NCI-H187 treated with DMSO at 0.1 percent for 48 hours (cell line): ENCODE measurements around the gene CLIC1.
"Not testable (repeated sequence)": the region's sequence is repeated elsewhere in the genome, so short reads cannot be mapped to it uniquely, and the experiment has no call there.

Source experiments
- DNase-seq: peaks from one replicate; lab custom pipeline; 2025; lab: John Stamatoyannopoulos, UW

CLIC1 gene

GRCh38 chr6:31722173-31722572 is 14.2 kb downstream of the CLIC1 start:
- DNase-seq = no peak

GRCh38 chr6:31721351-31722020 is 14.8 kb downstream of the CLIC1 start, which contains the start of gene LY6G6C:
Gene LY6G6C, minus strand, starts transcription at chr6:31721746. Its CDS starts 67 bp downstream, at chr6:31721679.
- no peak for DNase-seq

- DNase-seq = no peak
Measured at GRCh38 chr6:31720196-31720770, 16.0 kb downstream of the CLIC1 start.

- no peak for DNase-seq
Measured at GRCh38 chr6:31719001-31719400, 17.3 kb downstream of the CLIC1 start.

GRCh38 chr6:31718265-31718664 is 18.1 kb downstream of the CLIC1 start:
- DNase-seq = no peak

GRCh38 chr6:31717499-31718222 is 18.7 kb downstream of the CLIC1 start:
- no peak for DNase-seq

- no peak for DNase-seq
Measured at GRCh38 chr6:31715022-31715958, 21.0 kb downstream of the CLIC1 start, which contains the start of gene LY6G6D. Gene LY6G6D, plus strand, starts transcription at chr6:31715348. Its CDS starts 8 bp downstream, at chr6:31715356.

- DNase-seq = no peak
Measured at GRCh38 chr6:31713991-31714684, 22.2 kb downstream of the CLIC1 start.

GRCh38 chr6:31713465-31713864 is 22.9 kb downstream of the CLIC1 start:
- DNase-seq = no peak

- DNase-seq = no peak
Measured at GRCh38 chr6:31712296-31712695, 24.0 kb downstream of the CLIC1 start.

GRCh38 chr6:31711233-31711632 is 25.1 kb downstream of the CLIC1 start:
- no peak for DNase-seq

- no peak for DNase-seq
Measured at GRCh38 chr6:31710523-31711219, 25.7 kb downstream of the CLIC1 start.

GRCh38 chr6:31709157-31709556 is 27.2 kb downstream of the CLIC1 start:
- not testable (repeated sequence) for DNase-seq

- DNase-seq = no peak
Measured at GRCh38 chr6:31708224-31708623, 28.1 kb downstream of the CLIC1 start.

- no peak for DNase-seq
Measured at GRCh38 chr6:31707701-31708100, 28.6 kb downstream of the CLIC1 start.

GRCh38 chr6:31706599-31706998 is 29.7 kb downstream of the CLIC1 start, which contains the start of gene LY6G6F:
Gene LY6G6F, plus strand, starts transcription at chr6:31706866. Its CDS starts 41 bp downstream, at chr6:31706907.
- no peak for DNase-seq

- no peak for DNase-seq
Measured at GRCh38 chr6:31705931-31706330, 30.4 kb downstream of the CLIC1 start.

- DNase-seq = peak; percentile 57
Measured at GRCh38 chr6:31702819-31703716, 33.3 kb downstream of the CLIC1 start, which contains the start of gene ABHD16A. Gene ABHD16A, minus strand, starts transcription at chr6:31703324. Its CDS starts 43 bp downstream, at chr6:31703281.

- DNase-seq = no peak
Measured at GRCh38 chr6:31702405-31702818, 33.9 kb downstream of the CLIC1 start.
